H1 (cell line): Measurements from ENCODE around the gene ACVR1.

Experiments used
- BACH1 ChIP-seq: IDR thresholded peaks from 2 replicates; pipeline ENCODE4 v1.6.1; 2012; ENCODE audit warnings: low read length, improper control_type of control experiment
- CTCF ChIP-seq, 3 experiments: IDR thresholded peaks; 1 replicate in 2 of 3; 2 replicates in 1 of 3; pipeline versions ENCODE4 v1.5.1 to v1.6.1; 2011; ENCODE audit warnings: low read length in 3 of 3, mild to moderate bottlenecking in 3 of 3, inconsistent platforms in 2 of 3, low read depth in 1 of 3, moderate library complexity in 1 of 3; ENCODE audit not compliant: insufficient read depth in 1 of 3; ENCODE audit errors: control extremely low read depth in 1 of 3
- EZH2 ChIP-seq: fragments of 200-600 bp; sonication (generic); IDR thresholded peaks from 2 replicates; pipeline ENCODE4 v1.7.1; 2012; ENCODE audit warnings: low read depth, mild to moderate bottlenecking, moderate library complexity, low read length, inconsistent platforms; ENCODE audit not compliant: severe bottlenecking
- GABPA ChIP-seq: IDR thresholded peaks from 2 replicates; pipeline ENCODE4 v1.6.1; 2011; ENCODE audit warnings: mild to moderate bottlenecking, low read length, moderate library complexity, borderline replicate concordance; ENCODE audit not compliant: insufficient read depth
- POLR2A ChIP-seq, 2 experiments: IDR thresholded peaks; 1 replicate in 1 of 2; 2 replicates in 1 of 2; pipeline ENCODE4 v1.6.1; 2011; ENCODE audit warnings: low read depth in 2 of 2, low read length in 2 of 2, mild to moderate bottlenecking in 2 of 2; ENCODE audit errors: control extremely low read depth in 1 of 2
- SP1 ChIP-seq: IDR thresholded peaks from 2 replicates; pipeline ENCODE4 v1.6.1; 2011; ENCODE audit warnings: low read depth, low read length

GRCh38 chr2:157777427-157777826 is 98.7 kb downstream of the ACVR1 start:
- TF ChIP-seq CTCF (IDR thresholded peaks at IDR 0.05; ENCODE audit: control extremely low read depth in 1 of 3, insufficient read depth in 1 of 3, low read depth in 1 of 3, low read length in 3 of 3) (peak in 2 of 3 experiments; percentile 44 to 50; a peak in 3 of 4 replicates), GABPA (no peak), EZH2 (no peak), POLR2A (IDR thresholded peaks at IDR 0.05; ENCODE audit: control extremely low read depth in 1 of 2, low read depth in 2 of 2, low read length in 2 of 2) (no peak), SP1 (no peak), BACH1 (no peak)
